H1 (cell line): ENCODE data around the gene CCDC91.
"Not testable (repeated sequence)": the region's sequence is repeated elsewhere in the genome, so short reads cannot be mapped to it uniquely, and the experiment has no call there.

Experiments used
- CTCF ChIP-seq, 3 experiments: IDR thresholded peaks; 1 replicate in 2 of 3; 2 replicates in 1 of 3; pipeline versions ENCODE4 v1.5.1 to v1.6.1; 2011; ENCODE audit warnings: low read length in 3 of 3, mild to moderate bottlenecking in 3 of 3, inconsistent platforms in 2 of 3, low read depth in 1 of 3, moderate library complexity in 1 of 3; ENCODE audit not compliant: insufficient read depth in 1 of 3; ENCODE audit errors: control extremely low read depth in 1 of 3
- PHF8 ChIP-seq: fragments of 200-600 bp; sonication (generic); conservative IDR thresholded peaks from 2 replicates; pipeline ENCODE4 v1.7.1; 2012; ENCODE audit warnings: low read depth, mild to moderate bottlenecking, inconsistent platforms, low read length, moderate library complexity
- POLR2A ChIP-seq, 2 experiments: IDR thresholded peaks; 1 replicate in 1 of 2; 2 replicates in 1 of 2; pipeline ENCODE4 v1.6.1; 2011; ENCODE audit warnings: low read depth in 2 of 2, low read length in 2 of 2, mild to moderate bottlenecking in 2 of 2; ENCODE audit errors: control extremely low read depth in 1 of 2
- POLR2AphosphoS5 ChIP-seq: IDR thresholded peaks from 2 replicates; pipeline ENCODE4 v1.6.1; 2011; ENCODE audit warnings: low read depth, low read length
- RAD21 ChIP-seq, 2 experiments: IDR thresholded peaks in 1 of 2; conservative IDR thresholded peaks in 1 of 2; 2 replicates each; pipeline ENCODE4 v1.6.1; 2011; ENCODE audit warnings: low read depth in 2 of 2, low read length in 2 of 2, improper control_type of control experiment in 1 of 2, inconsistent platforms in 1 of 2, mild to moderate bottlenecking in 1 of 2, moderate library complexity in 1 of 2
- USF2 ChIP-seq: IDR thresholded peaks from 2 replicates; pipeline ENCODE4 v1.6.1; 2011; ENCODE audit warnings: low read length, improper control_type of control experiment

- TF ChIP-seq POLR2A (IDR thresholded peaks at IDR 0.05; ENCODE audit: control extremely low read depth in 1 of 2, low read depth in 2 of 2, low read length in 2 of 2); CTCF (IDR thresholded peaks at IDR 0.05; ENCODE audit: control extremely low read depth in 1 of 3, insufficient read depth in 1 of 3, low read depth in 1 of 3, low read length in 3 of 3); RAD21 (IDR thresholded peaks at IDR 0.05 in 1 of 2, conservative IDR thresholded peaks at IDR 0.05 in 1 of 2; ENCODE audit: low read depth in 2 of 2, low read length in 2 of 2); PHF8; POLR2AphosphoS5; USF2: not testable (repeated sequence)
These were observed 140.0 kb downstream of the CCDC91 start for GRCh38 chr12:28330232-28330631.
